ENCODE measurements around the gene CRTC1. TPM values are rescaled to one million over a fixed set of nuclear protein-coding genes. Genes with fewer than 3 reads are reported as not detected.

Gene CRTC1
- total RNA-seq, 1 experiment from 2014 or later: 12.3 TPM

DNA sequence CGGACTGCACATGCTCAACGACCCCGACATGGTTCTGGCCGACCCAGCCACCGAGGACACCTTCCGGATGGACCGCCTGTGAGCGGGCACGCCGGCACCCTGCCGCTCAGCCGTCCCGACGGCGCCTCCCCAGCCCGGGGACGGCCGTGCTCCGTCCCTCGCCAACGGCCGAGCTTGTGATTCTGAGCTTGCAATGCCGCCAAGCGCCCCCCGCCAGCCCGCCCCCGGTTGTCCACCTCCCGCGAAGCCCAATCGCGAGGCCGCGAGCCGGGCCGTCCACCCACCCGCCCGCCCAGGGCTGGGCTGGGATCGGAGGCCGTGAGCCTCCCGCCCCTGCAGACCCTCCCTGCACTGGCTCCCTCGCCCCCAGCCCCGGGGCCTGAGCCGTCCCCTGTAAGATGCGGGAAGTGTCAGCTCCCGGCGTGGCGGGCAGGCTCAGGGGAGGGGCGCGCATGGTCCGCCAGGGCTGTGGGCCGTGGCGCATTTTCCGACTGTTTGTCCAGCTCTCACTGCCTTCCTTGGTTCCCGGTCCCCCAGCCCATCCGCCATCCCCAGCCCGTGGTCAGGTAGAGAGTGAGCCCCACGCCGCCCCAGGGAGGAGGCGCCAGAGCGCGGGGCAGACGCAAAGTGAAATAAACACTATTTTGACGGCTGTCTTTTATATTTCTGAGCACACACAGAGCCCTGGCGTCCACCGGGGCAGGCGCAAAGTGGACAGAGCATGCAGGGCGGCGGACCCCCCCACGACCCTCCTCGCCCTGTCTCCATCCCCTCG, 94.0 kb downstream of the CRTC1 start (continued):
- TF ChIP-seq, protein P1, sequence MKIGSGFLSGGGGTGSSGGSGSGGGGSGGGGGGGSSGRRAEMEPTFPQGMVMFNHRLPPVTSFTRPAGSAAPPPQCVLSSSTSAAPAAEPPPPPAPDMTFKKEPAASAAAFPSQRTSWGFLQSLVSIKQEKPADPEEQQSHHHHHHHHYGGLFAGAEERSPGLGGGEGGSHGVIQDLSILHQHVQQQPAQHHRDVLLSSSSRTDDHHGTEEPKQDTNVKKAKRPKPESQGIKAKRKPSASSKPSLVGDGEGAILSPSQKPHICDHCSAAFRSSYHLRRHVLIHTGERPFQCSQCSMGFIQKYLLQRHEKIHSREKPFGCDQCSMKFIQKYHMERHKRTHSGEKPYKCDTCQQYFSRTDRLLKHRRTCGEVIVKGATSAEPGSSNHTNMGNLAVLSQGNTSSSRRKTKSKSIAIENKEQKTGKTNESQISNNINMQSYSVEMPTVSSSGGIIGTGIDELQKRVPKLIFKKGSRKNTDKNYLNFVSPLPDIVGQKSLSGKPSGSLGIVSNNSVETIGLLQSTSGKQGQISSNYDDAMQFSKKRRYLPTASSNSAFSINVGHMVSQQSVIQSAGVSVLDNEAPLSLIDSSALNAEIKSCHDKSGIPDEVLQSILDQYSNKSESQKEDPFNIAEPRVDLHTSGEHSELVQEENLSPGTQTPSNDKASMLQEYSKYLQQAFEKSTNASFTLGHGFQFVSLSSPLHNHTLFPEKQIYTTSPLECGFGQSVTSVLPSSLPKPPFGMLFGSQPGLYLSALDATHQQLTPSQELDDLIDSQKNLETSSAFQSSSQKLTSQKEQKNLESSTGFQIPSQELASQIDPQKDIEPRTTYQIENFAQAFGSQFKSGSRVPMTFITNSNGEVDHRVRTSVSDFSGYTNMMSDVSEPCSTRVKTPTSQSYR (CRISPR knock-in tag; IDR thresholded peaks at IDR 0.05): no peak
- TF ChIP-seq, protein P2, sequence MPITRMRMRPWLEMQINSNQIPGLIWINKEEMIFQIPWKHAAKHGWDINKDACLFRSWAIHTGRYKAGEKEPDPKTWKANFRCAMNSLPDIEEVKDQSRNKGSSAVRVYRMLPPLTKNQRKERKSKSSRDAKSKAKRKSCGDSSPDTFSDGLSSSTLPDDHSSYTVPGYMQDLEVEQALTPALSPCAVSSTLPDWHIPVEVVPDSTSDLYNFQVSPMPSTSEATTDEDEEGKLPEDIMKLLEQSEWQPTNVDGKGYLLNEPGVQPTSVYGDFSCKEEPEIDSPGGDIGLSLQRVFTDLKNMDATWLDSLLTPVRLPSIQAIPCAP (CRISPR knock-in tag; IDR thresholded peaks at IDR 0.05): no peak
- TF ChIP-seq CREB1 (CRISPR knock-in tag; IDR thresholded peaks at IDR 0.05): no peak

DNA sequence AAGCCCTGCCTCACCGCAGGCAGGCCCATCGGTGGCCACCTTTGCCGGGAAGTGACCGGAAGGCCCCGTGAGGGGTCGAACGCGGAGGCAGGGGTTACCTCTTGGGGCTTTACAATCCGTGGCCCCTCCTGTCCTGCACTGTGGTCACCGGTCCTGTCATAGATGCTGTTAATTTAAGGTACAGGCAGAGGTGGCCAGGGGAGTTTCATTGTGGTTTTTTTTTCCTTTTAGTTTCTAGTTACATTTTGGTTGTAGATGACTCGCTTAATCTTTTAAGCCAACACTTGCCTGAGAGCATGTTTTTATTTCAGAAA, 94.6 kb downstream of the CRTC1 start:
- Mint-ChIP-seq H3K36me3 (no peaks in the 10 kb centered on the region), H3K27me3 (ENCODE audit: low read depth) (peaks cover 96% of the 10 kb centered on the region), H3K9me3 (no peaks in the 10 kb centered on the region), H3K27ac (no peak overlapping the region), H3K4me3 (no peak overlapping the region), H3K4me1 (no peaks in the 10 kb centered on the region)
- DNase-seq (ENCODE audit: low spot score) (no peak), ATAC-seq (no peak)
- no peak for TF ChIP-seq RELA (CRISPR knock-in tag; IDR thresholded peaks at IDR 0.05; ENCODE audit: borderline replicate concordance)
- TF ChIP-seq NFATC4 (CRISPR knock-in tag; IDR thresholded peaks at IDR 0.05): no peak
- TF ChIP-seq, protein P3, sequence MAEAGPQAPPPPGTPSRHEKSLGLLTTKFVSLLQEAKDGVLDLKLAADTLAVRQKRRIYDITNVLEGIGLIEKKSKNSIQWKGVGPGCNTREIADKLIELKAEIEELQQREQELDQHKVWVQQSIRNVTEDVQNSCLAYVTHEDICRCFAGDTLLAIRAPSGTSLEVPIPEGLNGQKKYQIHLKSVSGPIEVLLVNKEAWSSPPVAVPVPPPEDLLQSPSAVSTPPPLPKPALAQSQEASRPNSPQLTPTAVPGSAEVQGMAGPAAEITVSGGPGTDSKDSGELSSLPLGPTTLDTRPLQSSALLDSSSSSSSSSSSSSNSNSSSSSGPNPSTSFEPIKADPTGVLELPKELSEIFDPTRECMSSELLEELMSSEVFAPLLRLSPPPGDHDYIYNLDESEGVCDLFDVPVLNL (CRISPR knock-in tag; IDR thresholded peaks at IDR 0.05; ENCODE audit: borderline replicate concordance, low read depth): no peak
- TF ChIP-seq, protein P4, sequence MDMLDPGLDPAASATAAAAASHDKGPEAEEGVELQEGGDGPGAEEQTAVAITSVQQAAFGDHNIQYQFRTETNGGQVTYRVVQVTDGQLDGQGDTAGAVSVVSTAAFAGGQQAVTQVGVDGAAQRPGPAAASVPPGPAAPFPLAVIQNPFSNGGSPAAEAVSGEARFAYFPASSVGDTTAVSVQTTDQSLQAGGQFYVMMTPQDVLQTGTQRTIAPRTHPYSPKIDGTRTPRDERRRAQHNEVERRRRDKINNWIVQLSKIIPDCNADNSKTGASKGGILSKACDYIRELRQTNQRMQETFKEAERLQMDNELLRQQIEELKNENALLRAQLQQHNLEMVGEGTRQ (CRISPR knock-in tag; IDR thresholded peaks at IDR 0.05): no peak
- TF ChIP-seq, protein P5, sequence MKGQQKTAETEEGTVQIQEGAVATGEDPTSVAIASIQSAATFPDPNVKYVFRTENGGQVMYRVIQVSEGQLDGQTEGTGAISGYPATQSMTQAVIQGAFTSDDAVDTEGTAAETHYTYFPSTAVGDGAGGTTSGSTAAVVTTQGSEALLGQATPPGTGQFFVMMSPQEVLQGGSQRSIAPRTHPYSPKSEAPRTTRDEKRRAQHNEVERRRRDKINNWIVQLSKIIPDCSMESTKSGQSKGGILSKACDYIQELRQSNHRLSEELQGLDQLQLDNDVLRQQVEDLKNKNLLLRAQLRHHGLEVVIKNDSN (CRISPR knock-in tag; IDR thresholded peaks at IDR 0.05): no peak
- TF ChIP-seq, protein P6, sequence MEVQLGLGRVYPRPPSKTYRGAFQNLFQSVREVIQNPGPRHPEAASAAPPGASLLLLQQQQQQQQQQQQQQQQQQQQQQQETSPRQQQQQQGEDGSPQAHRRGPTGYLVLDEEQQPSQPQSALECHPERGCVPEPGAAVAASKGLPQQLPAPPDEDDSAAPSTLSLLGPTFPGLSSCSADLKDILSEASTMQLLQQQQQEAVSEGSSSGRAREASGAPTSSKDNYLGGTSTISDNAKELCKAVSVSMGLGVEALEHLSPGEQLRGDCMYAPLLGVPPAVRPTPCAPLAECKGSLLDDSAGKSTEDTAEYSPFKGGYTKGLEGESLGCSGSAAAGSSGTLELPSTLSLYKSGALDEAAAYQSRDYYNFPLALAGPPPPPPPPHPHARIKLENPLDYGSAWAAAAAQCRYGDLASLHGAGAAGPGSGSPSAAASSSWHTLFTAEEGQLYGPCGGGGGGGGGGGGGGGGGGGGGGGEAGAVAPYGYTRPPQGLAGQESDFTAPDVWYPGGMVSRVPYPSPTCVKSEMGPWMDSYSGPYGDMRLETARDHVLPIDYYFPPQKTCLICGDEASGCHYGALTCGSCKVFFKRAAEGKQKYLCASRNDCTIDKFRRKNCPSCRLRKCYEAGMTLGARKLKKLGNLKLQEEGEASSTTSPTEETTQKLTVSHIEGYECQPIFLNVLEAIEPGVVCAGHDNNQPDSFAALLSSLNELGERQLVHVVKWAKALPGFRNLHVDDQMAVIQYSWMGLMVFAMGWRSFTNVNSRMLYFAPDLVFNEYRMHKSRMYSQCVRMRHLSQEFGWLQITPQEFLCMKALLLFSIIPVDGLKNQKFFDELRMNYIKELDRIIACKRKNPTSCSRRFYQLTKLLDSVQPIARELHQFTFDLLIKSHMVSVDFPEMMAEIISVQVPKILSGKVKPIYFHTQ (CRISPR knock-in tag; IDR thresholded peaks at IDR 0.05): no peak
- TF ChIP-seq, protein P7, sequence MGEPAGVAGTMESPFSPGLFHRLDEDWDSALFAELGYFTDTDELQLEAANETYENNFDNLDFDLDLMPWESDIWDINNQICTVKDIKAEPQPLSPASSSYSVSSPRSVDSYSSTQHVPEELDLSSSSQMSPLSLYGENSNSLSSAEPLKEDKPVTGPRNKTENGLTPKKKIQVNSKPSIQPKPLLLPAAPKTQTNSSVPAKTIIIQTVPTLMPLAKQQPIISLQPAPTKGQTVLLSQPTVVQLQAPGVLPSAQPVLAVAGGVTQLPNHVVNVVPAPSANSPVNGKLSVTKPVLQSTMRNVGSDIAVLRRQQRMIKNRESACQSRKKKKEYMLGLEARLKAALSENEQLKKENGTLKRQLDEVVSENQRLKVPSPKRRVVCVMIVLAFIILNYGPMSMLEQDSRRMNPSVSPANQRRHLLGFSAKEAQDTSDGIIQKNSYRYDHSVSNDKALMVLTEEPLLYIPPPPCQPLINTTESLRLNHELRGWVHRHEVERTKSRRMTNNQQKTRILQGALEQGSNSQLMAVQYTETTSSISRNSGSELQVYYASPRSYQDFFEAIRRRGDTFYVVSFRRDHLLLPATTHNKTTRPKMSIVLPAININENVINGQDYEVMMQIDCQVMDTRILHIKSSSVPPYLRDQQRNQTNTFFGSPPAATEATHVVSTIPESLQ (CRISPR knock-in tag; IDR thresholded peaks at IDR 0.05): no peak
- no peak for TF ChIP-seq FOXP1 (CRISPR knock-in tag; IDR thresholded peaks at IDR 0.05; ENCODE audit: borderline replicate concordance)
- TF ChIP-seq ATF1 (CRISPR knock-in tag; IDR thresholded peaks at IDR 0.05): no peak
- TF ChIP-seq SMAD3 (CRISPR knock-in tag; IDR thresholded peaks at IDR 0.05; ENCODE audit: borderline replicate concordance): no peak
- no peak for TF ChIP-seq RORB (CRISPR knock-in tag; IDR thresholded peaks at IDR 0.05)
- no peak for TF ChIP-seq GABPB1 (CRISPR knock-in tag; IDR thresholded peaks at IDR 0.05)
- TF ChIP-seq, protein P8, sequence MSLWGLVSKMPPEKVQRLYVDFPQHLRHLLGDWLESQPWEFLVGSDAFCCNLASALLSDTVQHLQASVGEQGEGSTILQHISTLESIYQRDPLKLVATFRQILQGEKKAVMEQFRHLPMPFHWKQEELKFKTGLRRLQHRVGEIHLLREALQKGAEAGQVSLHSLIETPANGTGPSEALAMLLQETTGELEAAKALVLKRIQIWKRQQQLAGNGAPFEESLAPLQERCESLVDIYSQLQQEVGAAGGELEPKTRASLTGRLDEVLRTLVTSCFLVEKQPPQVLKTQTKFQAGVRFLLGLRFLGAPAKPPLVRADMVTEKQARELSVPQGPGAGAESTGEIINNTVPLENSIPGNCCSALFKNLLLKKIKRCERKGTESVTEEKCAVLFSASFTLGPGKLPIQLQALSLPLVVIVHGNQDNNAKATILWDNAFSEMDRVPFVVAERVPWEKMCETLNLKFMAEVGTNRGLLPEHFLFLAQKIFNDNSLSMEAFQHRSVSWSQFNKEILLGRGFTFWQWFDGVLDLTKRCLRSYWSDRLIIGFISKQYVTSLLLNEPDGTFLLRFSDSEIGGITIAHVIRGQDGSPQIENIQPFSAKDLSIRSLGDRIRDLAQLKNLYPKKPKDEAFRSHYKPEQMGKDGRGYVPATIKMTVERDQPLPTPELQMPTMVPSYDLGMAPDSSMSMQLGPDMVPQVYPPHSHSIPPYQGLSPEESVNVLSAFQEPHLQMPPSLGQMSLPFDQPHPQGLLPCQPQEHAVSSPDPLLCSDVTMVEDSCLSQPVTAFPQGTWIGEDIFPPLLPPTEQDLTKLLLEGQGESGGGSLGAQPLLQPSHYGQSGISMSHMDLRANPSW (CRISPR knock-in tag; conservative IDR thresholded peaks at IDR 0.05; ENCODE audit: low read depth): no peak
- no peak for TF ChIP-seq GTF2I (CRISPR knock-in tag; conservative IDR thresholded peaks at IDR 0.05)
- no peak for TF ChIP-seq ZNF396 (CRISPR knock-in tag; IDR thresholded peaks at IDR 0.05; ENCODE audit: borderline replicate concordance)
- TF ChIP-seq NR2C2 (CRISPR knock-in tag; IDR thresholded peaks at IDR 0.05): no peak
- TF ChIP-seq FOXJ3 (CRISPR knock-in tag; IDR thresholded peaks at IDR 0.05; ENCODE audit: borderline replicate concordance): no peak
- no peak for TF ChIP-seq HMGA2 (CRISPR knock-in tag; IDR thresholded peaks at IDR 0.05)
- no peak for TF ChIP-seq MYBL2 (CRISPR knock-in tag; IDR thresholded peaks at IDR 0.05)
- ChIA-PET CTCF (interaction anchor here (0.7 to 1.9 kb wide), 6 partner anchors 39 to 339 kb away, joined by 3 to 15 read pairs (median 3); no protein-coding TSS in a partner anchor), POLR2A (interaction anchor here (0.6 kb wide), 1 partner anchor 66 kb away, joined by 4 read pairs; no protein-coding TSS in a partner anchor)
